ENCODE results near the gene PNMA8A. TPM values are rescaled to one million over a fixed set of nuclear protein-coding genes. Genes with fewer than 3 reads are reported as not detected.

PNMA8A gene
- total RNA-seq, 4 donors from 2014 or later, result 0.28 TPM; not detected in 3

DNA sequence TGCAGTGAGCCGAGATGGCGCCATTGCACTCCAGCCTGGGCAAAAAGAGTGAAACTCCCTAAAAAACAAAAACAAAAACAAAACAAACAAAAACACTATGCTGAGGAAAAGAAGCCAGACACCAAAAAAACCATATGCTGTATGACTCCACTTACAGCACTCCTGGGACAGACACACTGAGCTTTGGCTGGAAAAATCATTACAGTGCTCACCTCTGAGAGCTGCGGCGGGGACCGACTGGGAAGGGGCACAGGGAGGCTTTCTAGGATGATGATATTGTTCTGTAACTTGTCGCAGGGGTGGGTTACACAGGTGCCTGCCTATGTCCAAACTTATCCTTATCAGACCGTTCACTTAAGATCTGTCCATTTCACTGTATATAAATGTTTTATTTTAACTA, 7.8 kb downstream of the PNMA8A start:
- no peaks in the 10 kb centered on the region for H3K4me1 ChIP-seq
- no peak for DNase-seq
- no peak for TF ChIP-seq POLR2A (IDR thresholded peaks at IDR 0.05)
- TF ChIP-seq, protein P1, sequence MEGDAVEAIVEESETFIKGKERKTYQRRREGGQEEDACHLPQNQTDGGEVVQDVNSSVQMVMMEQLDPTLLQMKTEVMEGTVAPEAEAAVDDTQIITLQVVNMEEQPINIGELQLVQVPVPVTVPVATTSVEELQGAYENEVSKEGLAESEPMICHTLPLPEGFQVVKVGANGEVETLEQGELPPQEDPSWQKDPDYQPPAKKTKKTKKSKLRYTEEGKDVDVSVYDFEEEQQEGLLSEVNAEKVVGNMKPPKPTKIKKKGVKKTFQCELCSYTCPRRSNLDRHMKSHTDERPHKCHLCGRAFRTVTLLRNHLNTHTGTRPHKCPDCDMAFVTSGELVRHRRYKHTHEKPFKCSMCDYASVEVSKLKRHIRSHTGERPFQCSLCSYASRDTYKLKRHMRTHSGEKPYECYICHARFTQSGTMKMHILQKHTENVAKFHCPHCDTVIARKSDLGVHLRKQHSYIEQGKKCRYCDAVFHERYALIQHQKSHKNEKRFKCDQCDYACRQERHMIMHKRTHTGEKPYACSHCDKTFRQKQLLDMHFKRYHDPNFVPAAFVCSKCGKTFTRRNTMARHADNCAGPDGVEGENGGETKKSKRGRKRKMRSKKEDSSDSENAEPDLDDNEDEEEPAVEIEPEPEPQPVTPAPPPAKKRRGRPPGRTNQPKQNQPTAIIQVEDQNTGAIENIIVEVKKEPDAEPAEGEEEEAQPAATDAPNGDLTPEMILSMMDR (IDR thresholded peaks at IDR 0.05), result no peak
- no peaks in the 10 kb centered on the region for H3K9me3 ChIP-seq
- no peak overlapping the region for H3K27ac ChIP-seq
- H3K27me3 ChIP-seq, result no peaks in the 10 kb centered on the region
- H3K36me3 ChIP-seq, result no peaks in the 10 kb centered on the region
- no peak overlapping the region for H3K4me3 ChIP-seq

GRCh38 chr19:46461537-46461936, 9.8 kb downstream of the PNMA8A start:
- H3K4me3 ChIP-seq, result no peak overlapping the region
- TF ChIP-seq POLR2A (IDR thresholded peaks at IDR 0.05), result no peak
- TF ChIP-seq, protein P1 (IDR thresholded peaks at IDR 0.05), result no peak
- DNase-seq, result no peak
- no peaks in the 10 kb centered on the region for H3K27me3 ChIP-seq
- no peak overlapping the region for H3K27ac ChIP-seq
- no peaks in the 10 kb centered on the region for H3K36me3 ChIP-seq
- H3K9me3 ChIP-seq, result no peaks in the 10 kb centered on the region
- no peaks in the 10 kb centered on the region for H3K4me1 ChIP-seq

DNA sequence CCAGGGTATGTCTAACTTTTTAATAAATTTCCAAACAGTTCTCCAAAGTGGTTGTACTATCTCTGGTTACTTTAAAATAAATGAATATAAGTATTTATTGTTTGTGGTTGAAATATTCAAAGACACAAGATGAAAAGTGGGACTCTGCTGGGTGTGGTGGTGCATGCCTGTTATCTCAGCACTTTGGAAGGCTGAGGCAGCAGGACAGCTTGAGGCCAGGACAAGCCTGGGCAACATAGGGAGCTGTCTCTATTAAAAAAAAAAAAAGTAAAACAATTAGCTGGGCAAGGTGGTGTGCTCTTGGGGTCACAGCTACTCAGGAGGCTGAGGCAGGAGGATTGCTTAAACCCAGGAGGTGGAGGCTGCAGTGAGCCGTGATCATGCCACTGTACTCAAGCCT, 10.4 kb downstream of the PNMA8A start:
- no peak overlapping the region for H3K27ac ChIP-seq
- no peak for TF ChIP-seq POLR2A (IDR thresholded peaks at IDR 0.05)
- TF ChIP-seq, protein P1 (IDR thresholded peaks at IDR 0.05), result no peak
- H3K4me3 ChIP-seq, result no peak overlapping the region
- no peaks in the 10 kb centered on the region for H3K9me3 ChIP-seq
- H3K36me3 ChIP-seq, result no peaks in the 10 kb centered on the region
- no peak for DNase-seq
- H3K4me1 ChIP-seq, result no peaks in the 10 kb centered on the region
- no peaks in the 10 kb centered on the region for H3K27me3 ChIP-seq

- Histone ChIP-seq H3K27me3 (no peaks in the 10 kb centered on the region), H3K4me1 (no peaks in the 10 kb centered on the region), H3K36me3 (no peaks in the 10 kb centered on the region), H3K9me3 (no peaks in the 10 kb centered on the region), H3K27ac (no peak overlapping the region), H3K4me3 (no peak overlapping the region)
- DNase-seq, result no peak
- TF ChIP-seq, protein P1 (IDR thresholded peaks at IDR 0.05), result no peak
- no peak for TF ChIP-seq POLR2A (IDR thresholded peaks at IDR 0.05)
These were observed 11.3 kb downstream of the PNMA8A start for GRCh38 chr19:46460055-46460454.

GRCh38 chr19:46456930-46457329, 14.4 kb downstream of the PNMA8A start:
- no peak for DNase-seq
- Histone ChIP-seq H3K9me3 (no peaks in the 10 kb centered on the region), H3K4me1 (no peaks in the 10 kb centered on the region), H3K4me3 (no peak overlapping the region), H3K27ac (no peak overlapping the region), H3K36me3 (no peaks in the 10 kb centered on the region), H3K27me3 (no peaks in the 10 kb centered on the region)
- no peak for TF ChIP-seq POLR2A (IDR thresholded peaks at IDR 0.05)
- TF ChIP-seq, protein P1 (IDR thresholded peaks at IDR 0.05), result no peak

- H3K27me3 ChIP-seq, result no peaks in the 10 kb centered on the region
- no peak overlapping the region for H3K27ac ChIP-seq
- DNase-seq, result no peak
- H3K9me3 ChIP-seq, result no peaks in the 10 kb centered on the region
- TF ChIP-seq, protein P1 (IDR thresholded peaks at IDR 0.05), result no peak
- TF ChIP-seq POLR2A (IDR thresholded peaks at IDR 0.05), result no peak
- H3K36me3 ChIP-seq, result no peaks in the 10 kb centered on the region
- no peaks in the 10 kb centered on the region for H3K4me1 ChIP-seq
- H3K4me3 ChIP-seq, result no peak overlapping the region
These were observed 17.1 kb downstream of the PNMA8A start for GRCh38 chr19:46454244-46454643.

Measured in Peyer's patch (tissue), 4 donors.